ENCODE measurements around the gene ZNF625. TPM values are rescaled to one million over a fixed set of nuclear protein-coding genes. Genes with fewer than 3 reads are reported as not detected.
"Not testable (repeated sequence)": the region's sequence is repeated elsewhere in the genome, so short reads cannot be mapped to it uniquely, and the experiment has no call there.

Gene ZNF625
- total RNA-seq, 4 donors from 2014 or later = 4.5 to 8.7 (median 7.8) TPM

DNA sequence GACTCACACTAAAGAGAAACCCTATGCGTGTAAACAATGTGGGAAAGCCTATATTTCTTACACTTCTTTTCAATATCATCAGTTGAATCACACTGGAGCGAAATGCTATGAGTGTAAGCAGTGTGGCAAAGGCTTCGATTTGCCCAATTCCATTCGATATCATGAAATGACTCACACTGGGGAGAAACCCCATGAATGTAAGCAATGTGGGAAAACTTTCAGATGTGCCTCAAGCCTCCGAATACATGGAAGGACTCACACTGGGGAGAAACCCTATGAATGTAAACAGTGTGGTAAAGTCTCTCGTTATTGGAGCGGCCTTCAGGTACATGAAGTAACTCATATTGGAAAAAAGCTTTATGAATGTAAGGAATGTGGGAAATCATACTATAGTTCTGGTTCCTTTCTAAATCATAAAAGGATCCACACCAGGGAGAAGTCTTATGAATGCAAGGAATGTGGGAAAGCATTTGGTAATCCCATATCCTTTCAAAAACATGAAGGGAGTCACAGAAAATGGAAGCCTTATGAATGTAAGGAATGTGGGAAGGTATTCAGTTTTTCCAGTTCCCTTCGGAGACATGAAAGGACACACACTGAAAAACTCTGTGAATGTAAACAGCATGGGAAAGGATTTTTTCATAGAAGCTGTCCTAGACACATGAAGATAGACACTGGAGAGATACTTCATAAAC is 44.4 kb downstream of the ZNF625 start:
- H3K36me3 ChIP-seq = peaks cover 17 to 38% (median 23%) of the 10 kb centered on the region in 4 donors
- H3K27ac ChIP-seq (replicated peaks in 1 of 4) = no peak overlapping the region
- H3K27me3 ChIP-seq = no peaks in the 10 kb centered on the region
- peaks cover 0 to 7% (median 3%) of the 10 kb centered on the region in 4 donors for H3K9me3 ChIP-seq
- intact Hi-C loops (cut with DNase I) = no loop called here
- TF ChIP-seq, protein P1, sequence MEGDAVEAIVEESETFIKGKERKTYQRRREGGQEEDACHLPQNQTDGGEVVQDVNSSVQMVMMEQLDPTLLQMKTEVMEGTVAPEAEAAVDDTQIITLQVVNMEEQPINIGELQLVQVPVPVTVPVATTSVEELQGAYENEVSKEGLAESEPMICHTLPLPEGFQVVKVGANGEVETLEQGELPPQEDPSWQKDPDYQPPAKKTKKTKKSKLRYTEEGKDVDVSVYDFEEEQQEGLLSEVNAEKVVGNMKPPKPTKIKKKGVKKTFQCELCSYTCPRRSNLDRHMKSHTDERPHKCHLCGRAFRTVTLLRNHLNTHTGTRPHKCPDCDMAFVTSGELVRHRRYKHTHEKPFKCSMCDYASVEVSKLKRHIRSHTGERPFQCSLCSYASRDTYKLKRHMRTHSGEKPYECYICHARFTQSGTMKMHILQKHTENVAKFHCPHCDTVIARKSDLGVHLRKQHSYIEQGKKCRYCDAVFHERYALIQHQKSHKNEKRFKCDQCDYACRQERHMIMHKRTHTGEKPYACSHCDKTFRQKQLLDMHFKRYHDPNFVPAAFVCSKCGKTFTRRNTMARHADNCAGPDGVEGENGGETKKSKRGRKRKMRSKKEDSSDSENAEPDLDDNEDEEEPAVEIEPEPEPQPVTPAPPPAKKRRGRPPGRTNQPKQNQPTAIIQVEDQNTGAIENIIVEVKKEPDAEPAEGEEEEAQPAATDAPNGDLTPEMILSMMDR (IDR thresholded peaks at IDR 0.05) = no peak
- TF ChIP-seq POLR2AphosphoS5 (IDR thresholded peaks at IDR 0.05) (no peak), EP300 (IDR thresholded peaks at IDR 0.05) (no peak), POLR2A (IDR thresholded peaks at IDR 0.05; ENCODE audit: low read depth) (no peak)
- H3K4me1 ChIP-seq = no peaks in the 10 kb centered on the region
- WGBS = 89% methylated on average over 8 of the region's 8 CpGs
- no peak overlapping the region for H3K4me3 ChIP-seq
- DNase-seq (ENCODE audit: extremely low spot score) = no peak

DNA sequence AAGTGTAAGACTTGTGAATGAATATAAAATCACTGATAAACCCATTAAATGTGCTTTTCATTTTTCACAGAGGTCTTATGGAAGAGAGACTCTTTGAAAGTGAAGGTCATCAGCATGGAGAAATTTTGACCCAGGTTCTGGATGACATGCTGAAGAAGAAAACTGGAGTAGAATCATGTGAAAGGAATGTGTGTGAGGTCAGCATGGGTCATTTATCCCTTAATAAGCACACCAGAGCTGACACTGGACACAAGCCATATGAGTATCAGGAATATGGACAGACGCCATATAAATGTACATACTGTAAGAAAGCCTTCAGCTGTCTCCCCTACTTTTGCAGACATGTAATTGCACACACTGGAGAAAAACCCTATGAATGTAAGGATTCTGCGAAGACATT is 45.4 kb downstream of the ZNF625 start:
- no peak overlapping the region for H3K27ac ChIP-seq (replicated peaks in 1 of 4)
- WGBS = 39% methylated on average over 2 of the region's 2 CpGs
- DNase-seq (ENCODE audit: extremely low spot score) = no peak
- intact Hi-C loops (cut with DNase I) = no loop called here
- TF ChIP-seq POLR2AphosphoS5 (IDR thresholded peaks at IDR 0.05) = no peak
- TF ChIP-seq, protein P1 (IDR thresholded peaks at IDR 0.05) = no peak
- no peak for TF ChIP-seq POLR2A (IDR thresholded peaks at IDR 0.05; ENCODE audit: low read depth)
- no peak for TF ChIP-seq EP300 (IDR thresholded peaks at IDR 0.05)
- peaks cover 17 to 36% (median 23%) of the 10 kb centered on the region in 4 donors for H3K36me3 ChIP-seq
- H3K4me3 ChIP-seq = no peak overlapping the region
- no peaks in the 10 kb centered on the region for H3K27me3 ChIP-seq
- no peaks in the 10 kb centered on the region for H3K4me1 ChIP-seq
- peaks cover 0 to 7% (median 3%) of the 10 kb centered on the region in 4 donors for H3K9me3 ChIP-seq

DNA sequence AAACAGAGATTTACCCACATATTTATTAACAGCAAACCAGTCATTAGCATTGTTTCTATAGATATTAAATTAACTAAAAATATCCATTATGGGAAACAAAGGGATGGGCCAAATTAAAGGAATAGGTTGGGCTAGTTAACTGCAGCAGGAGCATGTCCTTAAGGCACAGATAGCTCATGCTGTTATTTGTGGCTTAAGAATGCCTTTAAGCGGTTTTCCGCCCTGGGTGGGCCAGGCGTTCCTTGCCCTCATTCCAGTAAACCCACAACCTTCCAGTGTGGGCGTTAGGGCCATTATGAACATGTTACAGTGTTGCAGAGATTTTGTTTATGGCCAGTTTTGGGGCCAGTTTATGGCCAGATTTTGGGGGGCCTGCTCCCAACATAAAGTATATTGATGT is 52.6 kb downstream of the ZNF625 start:
- H3K36me3 ChIP-seq; H3K4me3 ChIP-seq; H3K4me1 ChIP-seq; intact Hi-C loops (cut with DNase I); DNase-seq (ENCODE audit: extremely low spot score); H3K9me3 ChIP-seq; H3K27me3 ChIP-seq; H3K27ac ChIP-seq (replicated peaks in 1 of 4): not testable (repeated sequence)
- WGBS = 96% methylated on average over 4 of the region's 4 CpGs

DNA sequence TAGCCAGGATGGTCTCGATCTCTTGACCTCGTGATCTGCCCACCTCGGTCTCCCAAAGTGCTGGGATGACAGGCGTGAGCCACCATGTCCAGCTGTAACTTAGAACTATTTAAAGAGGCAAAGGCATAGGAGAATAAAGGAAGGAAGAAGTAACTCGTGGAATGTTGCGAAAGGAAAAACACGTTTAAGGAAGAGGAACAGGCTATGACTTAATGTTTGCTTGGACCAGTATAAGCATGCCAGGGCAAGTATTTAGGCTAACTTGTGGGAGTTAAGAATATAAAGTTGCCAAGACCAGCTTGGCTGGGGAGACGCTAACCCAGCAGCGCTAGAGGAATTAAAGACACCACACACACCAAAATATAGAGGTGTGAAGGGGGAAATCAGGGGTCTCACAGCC is 58.5 kb downstream of the ZNF625 start:
- Histone ChIP-seq H3K9me3 (no peaks in the 10 kb centered on the region), H3K4me3 (no peak overlapping the region), H3K4me1 (peaks cover 0 to 9% (median 4%) of the 10 kb centered on the region in 4 donors), H3K27ac (replicated peaks in 1 of 4) (no peak overlapping the region), H3K27me3 (no peaks in the 10 kb centered on the region), H3K36me3 (peaks cover 0 to 13% (median 3%) of the 10 kb centered on the region in 4 donors)
- 93% methylated on average over 9 of the region's 9 CpGs for WGBS
- TF ChIP-seq EP300 (IDR thresholded peaks at IDR 0.05) = no peak
- TF ChIP-seq, protein P1 (IDR thresholded peaks at IDR 0.05) = no peak
- TF ChIP-seq POLR2AphosphoS5 (IDR thresholded peaks at IDR 0.05) = no peak
- TF ChIP-seq POLR2A (IDR thresholded peaks at IDR 0.05; ENCODE audit: low read depth) = no peak
- intact Hi-C loops (cut with DNase I) = no loop called here
- no peak for DNase-seq (ENCODE audit: extremely low spot score)

DNA sequence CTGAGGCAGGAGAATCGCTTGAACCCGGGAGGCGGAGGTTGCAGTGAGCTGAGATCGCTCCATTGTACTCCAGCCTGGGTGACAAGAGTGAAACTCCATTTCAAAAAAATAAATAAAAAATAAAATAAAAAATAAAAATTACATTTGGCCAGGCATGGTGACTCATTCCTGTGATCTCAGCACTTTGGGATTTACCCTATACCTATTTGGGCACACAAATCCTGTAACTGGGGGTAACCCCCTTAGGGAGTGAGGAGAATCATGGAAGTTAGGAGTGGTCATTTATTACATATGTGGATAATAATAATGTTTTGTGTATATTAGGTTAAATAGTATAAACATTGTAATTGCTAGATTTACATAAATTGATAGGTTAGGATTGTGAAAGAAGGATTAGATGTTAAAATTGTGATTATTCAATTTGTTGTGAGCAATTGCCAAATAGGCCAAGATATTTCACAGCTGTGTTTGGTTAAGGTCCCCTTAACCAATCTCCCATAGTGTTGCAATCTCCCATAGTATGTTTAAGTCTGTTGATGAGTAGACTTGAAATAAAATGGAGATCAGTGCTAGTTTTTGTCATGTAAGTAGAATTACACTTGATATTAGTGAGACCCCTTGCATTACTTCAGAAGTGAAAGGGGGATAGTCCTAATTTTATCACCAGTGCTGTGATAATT is 61.3 kb downstream of the ZNF625 start:
- DNase-seq (ENCODE audit: extremely low spot score) = no peak
- TF ChIP-seq, protein P1 (IDR thresholded peaks at IDR 0.05) = no peak
- TF ChIP-seq POLR2A (IDR thresholded peaks at IDR 0.05; ENCODE audit: low read depth) (no peak), EP300 (IDR thresholded peaks at IDR 0.05) (no peak), POLR2AphosphoS5 (IDR thresholded peaks at IDR 0.05) (no peak)
- Histone ChIP-seq H3K27ac (replicated peaks in 1 of 4) (no peak overlapping the region), H3K36me3 (peaks cover 0 to 13% (median 3%) of the 10 kb centered on the region in 4 donors), H3K4me1 (peaks cover 3 to 27% (median 24%) of the 10 kb centered on the region in 4 donors), H3K4me3 (no peak overlapping the region), H3K9me3 (no peaks in the 10 kb centered on the region), H3K27me3 (no peaks in the 10 kb centered on the region)
- WGBS = 93% methylated on average over 4 of the region's 4 CpGs
- intact Hi-C loops (cut with DNase I) = no loop called here
